SW 1271 (cell line): Measurements from ENCODE around the gene SPAAR.
"Not testable (repeated sequence)": the region's sequence is repeated elsewhere in the genome, so short reads cannot be mapped to it uniquely, and the experiment has no call there.

Experiments
- DNase-seq, 2 experiments: peaks; one replicate each; lab custom pipeline; 2025; lab: John Stamatoyannopoulos, UW

Gene SPAAR

GRCh38 chr9:35904338-35904737, 5.0 kb upstream of the SPAAR start:
- no peak for DNase-seq

GRCh38 chr9:35905051-35905781, 4.1 kb upstream of the SPAAR start:
- DNase-seq = no peak

GRCh38 chr9:35905912-35906679, 3.2 kb upstream of the SPAAR start, which contains the start of gene HRCT1:
HRCT1 (plus strand) TSS chr9:35906202; CDS start chr9:35906288, 86 bp downstream.
- peak; percentile 28 to 68 for DNase-seq

GRCh38 chr9:35906923-35907699, 2.2 kb upstream of the SPAAR start:
- DNase-seq = no peak

- DNase-seq = peak; percentile 46 to 79
These were observed 1.4 kb upstream of the SPAAR start for GRCh38 chr9:35907711-35908503.

GRCh38 chr9:35908504-35909125, 675 bp upstream of the SPAAR start:
- no peak for DNase-seq

GRCh38 chr9:35909687-35910612, 660 bp downstream of the SPAAR start:
- DNase-seq = no peak

GRCh38 chr9:35910613-35911359, 1.5 kb downstream of the SPAAR start:
- DNase-seq = peak in 1 of 2 experiments; percentile 33

- DNase-seq = no peak
These were observed 2.4 kb downstream of the SPAAR start for GRCh38 chr9:35911690-35912089.

- DNase-seq = no peak
These were observed 3.6 kb downstream of the SPAAR start for GRCh38 chr9:35912791-35913400.

- DNase-seq = not testable (repeated sequence)
These were observed 4.1 kb downstream of the SPAAR start for GRCh38 chr9:35913429-35913828.

- no peak for DNase-seq
These were observed 5.1 kb downstream of the SPAAR start for GRCh38 chr9:35914301-35914807.

- no peak for DNase-seq
These were observed 6.5 kb downstream of the SPAAR start for GRCh38 chr9:35915681-35916294.

GRCh38 chr9:35917261-35917660, 8.0 kb downstream of the SPAAR start:
- no peak for DNase-seq

GRCh38 chr9:35918780-35919179, 9.5 kb downstream of the SPAAR start:
- no peak for DNase-seq

- DNase-seq = no peak
These were observed 10.1 kb downstream of the SPAAR start for GRCh38 chr9:35919212-35920008.

GRCh38 chr9:35920051-35920620, 10.8 kb downstream of the SPAAR start:
- no peak for DNase-seq
